Fibroblast of lung (primary cell): ENCODE results near the gene RNGTT. TPM values are rescaled to one million over a fixed set of nuclear protein-coding genes. Genes with fewer than 3 reads are reported as not detected.

Experiments
- DNase-seq, 2 donors: peaks; one replicate each; pipeline versions ENCODE4 v3.0.0 to v3.0.0-alpha.2; 2010; ENCODE audit warnings: low read depth in 2 of 2
- H2AFZ ChIP-seq: 2 replicates; pipeline ENCODE4 v1.5.1; 2012; ENCODE audit warnings: low read length, control low read depth, inconsistent platforms
- H3K27ac ChIP-seq: 2 replicates; pipeline ENCODE4 v1.5.1; 2011; ENCODE audit warnings: low read length, control low read depth; ENCODE audit not compliant: insufficient read depth
- H3K27me3 ChIP-seq: 2 replicates; pipeline ENCODE4 v1.5.1; 2011; ENCODE audit warnings: mild to moderate bottlenecking, low read length; ENCODE audit not compliant: control insufficient read depth, insufficient read depth
- H3K36me3 ChIP-seq: 2 replicates; pipeline ENCODE4 v1.5.1; 2011; ENCODE audit warnings: low read length; ENCODE audit not compliant: control insufficient read depth, insufficient read depth
- H3K4me1 ChIP-seq: 2 replicates; pipeline ENCODE4 v1.5.1; 2011; ENCODE audit warnings: low read length; ENCODE audit not compliant: control insufficient read depth, insufficient read depth; ENCODE audit errors: extremely low read depth
- H3K4me2 ChIP-seq: 2 replicates; pipeline ENCODE4 v1.5.1; 2011; ENCODE audit warnings: low read length, control low read depth; ENCODE audit not compliant: insufficient read depth; ENCODE audit errors: extremely low read depth
- H3K4me3 ChIP-seq, 4 experiments: fragments of 200-600 bp in 1 of 4; sonication (generic) in 1 of 4; replicated peaks in 1 of 4; 2 replicates each; pipeline ENCODE4 v1.5.1; 2011 to 2016; ENCODE audit warnings: low read length in 4 of 4, low read depth in 3 of 4, mild to moderate bottlenecking in 3 of 4, control low read depth in 2 of 4, inconsistent platforms in 1 of 4, mixed read lengths in 1 of 4; ENCODE audit not compliant: insufficient read depth in 1 of 4; ENCODE audit errors: control extremely low read depth in 1 of 4
- H3K79me2 ChIP-seq: 2 replicates; pipeline ENCODE4 v1.5.1; 2012; ENCODE audit warnings: mild to moderate bottlenecking, low read length, inconsistent platforms; ENCODE audit not compliant: control insufficient read depth, insufficient read depth
- H3K9ac ChIP-seq: 2 replicates; pipeline ENCODE4 v1.5.1; 2011; ENCODE audit warnings: mild to moderate bottlenecking, low read length, control low read depth; ENCODE audit not compliant: insufficient read depth
- H3K9me3 ChIP-seq: 2 replicates; pipeline ENCODE4 v1.5.1; 2012; ENCODE audit warnings: low read depth, low read length; ENCODE audit not compliant: control insufficient read depth, insufficient read depth
- H4K20me1 ChIP-seq: 2 replicates; pipeline ENCODE4 v1.5.1; 2011; ENCODE audit warnings: low read length; ENCODE audit not compliant: control insufficient read depth, insufficient read depth; ENCODE audit errors: extremely low read depth
- EZH2 ChIP-seq: IDR thresholded peaks from 2 replicates; pipeline ENCODE4 v1.5.1; 2012; ENCODE audit warnings: low read length, control low read depth, mild to moderate bottlenecking; ENCODE audit errors: missing control alignments
- polyA plus RNA-seq, 2 donors: library from polyadenylated mRNA; depleted of rRNA in 1 of 2; stranded (reverse) in 1 of 2; unstranded in 1 of 2; fragments of >200 nt; gene quantifications; 2 replicates each; pipeline ENCODE4 v1.2.1, GENCODE V29; 2011 to 2012; ENCODE audit warnings: missing spikeins in 1 of 2
- total RNA-seq: library from RNA; depleted of rRNA; stranded (reverse); fragments of >200 nt; gene quantifications from 2 replicates; pipeline ENCODE4 v1.2.1, GENCODE V29; 2014
- TF ChIP-seq, protein P1 (sequence below), 2 donors: IDR thresholded peaks in 1 of 2; conservative IDR thresholded peaks in 1 of 2; 1 replicate in 1 of 2; 2 replicates in 1 of 2; pipeline ENCODE4 v1.5.1; 2011 to 2012; ENCODE audit warnings: low read length in 2 of 2, control low read depth in 1 of 2, inconsistent platforms in 1 of 2, low read depth in 1 of 2, mild to moderate bottlenecking in 1 of 2

RNGTT gene
- total and polyA plus RNA-seq, 2 donors (not counting 1 experiment from before 2014, with no cell fraction given): 10.7 to 12.7 TPM

DNA sequence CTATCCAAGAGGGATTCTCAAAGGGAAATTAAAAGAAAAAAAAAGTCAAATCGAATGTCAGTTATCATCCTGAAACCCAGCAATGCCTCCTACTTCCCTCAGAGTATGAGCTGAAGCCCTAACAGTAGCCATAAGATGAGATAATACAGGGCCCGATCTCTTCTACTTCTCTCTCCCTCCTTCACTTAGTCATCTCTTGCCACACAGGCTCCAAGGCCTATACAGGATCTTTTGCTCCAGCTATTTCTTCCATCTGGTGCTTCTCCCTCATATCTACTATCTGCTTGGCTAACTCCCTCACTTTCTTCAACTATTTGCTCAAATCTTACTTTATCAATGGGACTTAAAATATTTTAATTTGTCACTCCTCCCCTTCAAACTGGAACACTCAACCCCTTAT is 215.3 kb downstream of the RNGTT start:
- Histone ChIP-seq H3K27me3 (no peaks in the 10 kb centered on the region), H3K79me2 (no peaks in the 10 kb centered on the region), H3K4me3 (no peak overlapping the region), H3K4me1 (no peaks in the 10 kb centered on the region), H3K9me3 (no peaks in the 10 kb centered on the region), H3K4me2 (no peak overlapping the region), H3K27ac (no peak overlapping the region), H2AFZ (no peak overlapping the region), H4K20me1 (no peaks in the 10 kb centered on the region), H3K9ac (no peak overlapping the region), H3K36me3 (no peaks in the 10 kb centered on the region)
- TF ChIP-seq, protein P1, sequence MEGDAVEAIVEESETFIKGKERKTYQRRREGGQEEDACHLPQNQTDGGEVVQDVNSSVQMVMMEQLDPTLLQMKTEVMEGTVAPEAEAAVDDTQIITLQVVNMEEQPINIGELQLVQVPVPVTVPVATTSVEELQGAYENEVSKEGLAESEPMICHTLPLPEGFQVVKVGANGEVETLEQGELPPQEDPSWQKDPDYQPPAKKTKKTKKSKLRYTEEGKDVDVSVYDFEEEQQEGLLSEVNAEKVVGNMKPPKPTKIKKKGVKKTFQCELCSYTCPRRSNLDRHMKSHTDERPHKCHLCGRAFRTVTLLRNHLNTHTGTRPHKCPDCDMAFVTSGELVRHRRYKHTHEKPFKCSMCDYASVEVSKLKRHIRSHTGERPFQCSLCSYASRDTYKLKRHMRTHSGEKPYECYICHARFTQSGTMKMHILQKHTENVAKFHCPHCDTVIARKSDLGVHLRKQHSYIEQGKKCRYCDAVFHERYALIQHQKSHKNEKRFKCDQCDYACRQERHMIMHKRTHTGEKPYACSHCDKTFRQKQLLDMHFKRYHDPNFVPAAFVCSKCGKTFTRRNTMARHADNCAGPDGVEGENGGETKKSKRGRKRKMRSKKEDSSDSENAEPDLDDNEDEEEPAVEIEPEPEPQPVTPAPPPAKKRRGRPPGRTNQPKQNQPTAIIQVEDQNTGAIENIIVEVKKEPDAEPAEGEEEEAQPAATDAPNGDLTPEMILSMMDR (conservative IDR thresholded peaks at IDR 0.05 in 1 of 2, IDR thresholded peaks at IDR 0.05 in 1 of 2; ENCODE audit: low read depth in 1 of 2, low read length in 2 of 2): no peak
- no peak for TF ChIP-seq EZH2
- no peak for DNase-seq

DNA sequence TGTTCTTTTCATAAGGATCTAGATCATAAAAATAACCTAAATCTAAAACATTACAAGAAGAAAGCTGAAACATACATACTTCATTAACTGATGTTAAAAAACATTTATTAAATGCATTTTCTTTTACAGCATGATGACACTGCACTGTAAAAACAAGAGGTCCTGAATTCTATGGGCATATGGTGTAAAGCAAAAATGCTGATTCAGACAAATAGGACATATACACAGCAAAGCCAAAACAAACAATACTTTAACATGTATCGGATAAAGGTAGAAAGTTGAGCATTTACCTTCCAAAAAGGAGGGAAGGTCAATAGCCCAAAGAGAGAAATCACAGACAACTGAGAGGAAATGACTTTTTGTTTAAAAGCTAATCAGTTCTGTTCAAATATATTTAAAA is 221.5 kb downstream of the RNGTT start:
- Histone ChIP-seq H3K27me3 (no peaks in the 10 kb centered on the region), H3K9me3 (no peaks in the 10 kb centered on the region), H3K27ac (no peak overlapping the region), H3K9ac (no peak overlapping the region), H3K4me1 (no peaks in the 10 kb centered on the region), H3K4me2 (no peak overlapping the region), H3K4me3 (no peak overlapping the region), H3K79me2 (no peaks in the 10 kb centered on the region), H2AFZ (no peak overlapping the region), H4K20me1 (no peaks in the 10 kb centered on the region), H3K36me3 (no peaks in the 10 kb centered on the region)
- DNase-seq: no peak
- TF ChIP-seq, protein P1 (conservative IDR thresholded peaks at IDR 0.05 in 1 of 2, IDR thresholded peaks at IDR 0.05 in 1 of 2; ENCODE audit: low read depth in 1 of 2, low read length in 2 of 2): no peak
- no peak for TF ChIP-seq EZH2

DNA sequence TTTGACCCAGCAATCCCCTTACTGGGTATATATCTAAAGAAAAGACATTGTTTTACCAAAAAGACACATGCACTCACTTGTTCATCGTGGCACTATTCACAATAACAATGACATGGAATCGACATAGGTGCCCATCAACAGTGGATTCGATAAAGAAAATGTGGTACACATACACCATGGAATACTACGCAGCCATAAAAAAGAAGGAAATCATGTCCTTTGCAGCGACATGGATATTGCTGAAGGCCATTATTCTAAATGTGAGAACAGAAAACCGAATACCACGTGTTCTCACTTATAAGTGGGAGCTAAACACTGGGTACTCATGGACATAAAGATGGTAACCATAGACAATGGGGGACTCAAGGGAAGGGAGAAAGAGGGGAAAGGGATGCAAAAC is 222.3 kb downstream of the RNGTT start:
- Histone ChIP-seq H3K9ac (no peak overlapping the region), H3K36me3 (no peaks in the 10 kb centered on the region), H4K20me1 (no peaks in the 10 kb centered on the region), H3K4me1 (no peaks in the 10 kb centered on the region), H3K4me3 (no peak overlapping the region), H3K79me2 (no peaks in the 10 kb centered on the region), H3K27me3 (no peaks in the 10 kb centered on the region), H3K4me2 (no peak overlapping the region), H2AFZ (no peak overlapping the region), H3K27ac (no peak overlapping the region), H3K9me3 (no peaks in the 10 kb centered on the region)
- no peak for TF ChIP-seq EZH2
- TF ChIP-seq, protein P1 (conservative IDR thresholded peaks at IDR 0.05 in 1 of 2, IDR thresholded peaks at IDR 0.05 in 1 of 2; ENCODE audit: low read depth in 1 of 2, low read length in 2 of 2): no peak
- no peak for DNase-seq
